NCI-H774 (cell line): Measurements from ENCODE around the gene GRM4.

Experiments
- DNase-seq: peaks from one replicate; lab custom pipeline; 2025; lab: John Stamatoyannopoulos, UW

The GRM4 gene

DNA sequence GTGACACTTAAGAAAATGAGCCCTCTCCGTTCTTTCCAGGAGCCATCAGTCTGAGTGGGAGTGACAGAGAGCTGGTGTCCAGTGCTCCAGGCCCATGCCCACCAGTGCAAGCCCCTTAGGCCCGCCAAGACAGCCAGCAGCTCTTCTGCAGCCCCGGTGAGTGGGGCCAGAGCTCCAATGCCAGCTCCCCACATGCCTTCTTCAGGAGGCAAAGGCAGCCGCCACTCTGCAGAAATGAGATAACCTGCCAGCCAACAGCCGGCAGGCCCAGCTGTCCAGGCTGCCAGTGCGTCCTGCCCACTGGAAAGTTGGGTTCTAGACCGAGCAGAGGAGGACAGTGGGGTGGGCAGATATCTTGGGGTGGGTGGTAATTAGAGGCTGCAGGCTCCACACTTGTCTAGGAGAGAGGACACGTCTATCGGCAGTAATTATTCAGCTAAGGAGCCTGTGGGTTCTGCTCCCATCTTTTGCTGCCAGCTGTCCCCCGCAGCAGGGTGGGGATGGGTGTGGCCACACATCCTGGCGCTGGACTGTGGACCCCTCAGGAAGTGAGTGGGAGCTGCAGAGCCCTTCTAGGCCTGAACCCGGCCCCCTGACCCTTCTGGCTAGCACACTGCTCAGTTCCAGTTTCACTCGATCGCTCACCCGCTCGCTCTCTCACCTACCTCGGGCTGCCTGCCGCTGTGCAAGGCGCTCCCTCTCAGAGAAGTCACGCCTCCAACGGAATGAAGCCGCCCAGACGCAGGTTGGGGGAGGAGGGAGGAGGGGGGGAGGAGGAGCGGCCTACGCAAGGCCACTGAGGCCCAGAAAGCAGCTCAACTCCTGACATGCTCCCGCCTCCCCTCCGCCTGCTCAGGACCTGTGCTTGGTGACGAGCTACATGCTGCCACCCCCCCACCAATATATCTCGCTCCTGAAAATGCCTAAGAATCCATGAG lies 3.6 kb downstream of the GRM4 start:
- no peak for DNase-seq

DNA sequence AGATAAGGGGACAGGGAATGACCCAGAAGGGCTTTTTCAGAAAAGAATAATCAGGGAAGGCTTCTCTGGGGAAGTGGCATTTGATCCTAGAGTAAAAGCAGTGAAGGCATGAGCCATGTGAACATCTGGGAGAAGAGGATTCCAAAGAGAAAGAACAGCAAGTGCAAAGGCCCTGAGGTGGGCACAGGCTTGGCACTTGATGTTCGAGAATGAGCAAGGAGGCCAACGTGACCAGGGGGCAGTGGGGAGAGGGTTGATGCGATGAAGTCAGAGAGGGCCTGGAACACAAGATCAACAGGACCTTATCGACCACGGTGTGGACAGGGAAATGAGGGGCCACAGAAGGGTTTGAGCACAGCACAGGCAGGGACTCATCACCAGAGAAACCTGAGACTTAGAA lies 5.8 kb downstream of the GRM4 start:
- no peak for DNase-seq

DNA sequence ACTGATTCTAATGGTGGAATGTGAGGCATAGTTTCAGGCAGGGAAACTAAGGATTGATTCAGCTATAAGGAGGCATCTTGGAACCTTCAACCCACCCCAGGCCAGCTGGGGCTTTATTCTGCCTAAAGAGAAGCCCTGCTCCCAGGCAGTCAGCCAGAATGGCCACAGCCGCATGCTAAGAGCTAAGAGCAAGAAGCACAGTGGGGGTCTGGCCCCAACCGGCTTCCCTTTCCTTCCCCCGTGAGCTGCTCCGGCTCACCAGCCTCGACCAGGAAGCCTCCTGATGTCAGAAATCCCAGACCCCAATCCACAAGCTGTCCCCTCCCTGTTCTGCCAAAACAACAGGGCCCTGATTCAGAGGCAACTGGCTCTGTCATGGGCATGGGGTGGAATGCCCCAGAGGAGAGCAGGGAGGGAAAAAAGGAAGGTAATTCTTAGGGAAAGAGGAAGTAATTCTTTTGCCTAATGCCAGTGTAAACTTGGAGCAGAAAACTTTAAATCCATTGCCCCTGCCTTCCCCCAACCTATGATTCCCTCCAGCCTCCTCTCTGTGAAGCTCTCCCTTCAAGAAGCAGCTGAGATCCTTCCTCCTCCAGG lies 6.9 kb downstream of the GRM4 start:
- DNase-seq, result no peak

DNA sequence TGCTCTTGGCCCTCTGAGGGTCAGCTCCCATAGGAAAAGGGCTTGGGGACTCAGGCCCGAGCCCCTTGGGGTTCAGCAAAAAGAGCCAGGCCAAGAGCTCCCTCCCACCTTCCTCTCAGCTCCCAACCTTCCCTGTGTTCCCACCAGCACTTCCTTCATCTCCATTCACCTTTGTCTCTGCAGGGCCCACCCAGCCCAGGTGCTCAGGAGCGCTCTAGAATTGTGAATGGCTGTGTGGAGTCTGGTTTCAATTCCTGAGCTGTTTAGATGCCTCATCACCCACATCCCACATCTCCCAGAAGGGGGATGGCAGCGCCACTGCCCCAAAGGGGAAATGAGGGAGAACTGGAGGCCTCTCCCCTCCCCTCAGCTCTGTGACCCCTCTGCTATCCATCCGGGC lies 7.7 kb downstream of the GRM4 start:
- no peak for DNase-seq

DNA sequence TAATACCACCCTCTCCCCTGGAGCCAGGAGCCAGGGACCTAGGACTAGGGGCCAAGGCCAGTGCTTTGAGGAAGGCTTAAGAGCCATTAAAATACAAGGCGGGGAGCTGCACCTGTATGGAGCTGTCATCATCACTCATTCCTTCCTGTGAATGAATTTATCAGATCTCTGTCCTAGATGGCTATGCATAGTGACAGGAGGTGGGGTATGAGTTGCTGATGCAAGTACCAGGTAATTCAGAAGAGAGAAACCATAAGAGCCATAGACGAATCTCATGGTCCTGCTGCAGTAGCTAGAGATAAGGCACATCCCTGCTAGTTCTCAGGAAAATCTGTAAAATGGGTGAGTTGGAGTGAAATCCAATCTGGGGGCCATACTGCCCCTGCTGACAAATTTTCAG lies 10.3 kb downstream of the GRM4 start:
- DNase-seq, result no peak

DNA sequence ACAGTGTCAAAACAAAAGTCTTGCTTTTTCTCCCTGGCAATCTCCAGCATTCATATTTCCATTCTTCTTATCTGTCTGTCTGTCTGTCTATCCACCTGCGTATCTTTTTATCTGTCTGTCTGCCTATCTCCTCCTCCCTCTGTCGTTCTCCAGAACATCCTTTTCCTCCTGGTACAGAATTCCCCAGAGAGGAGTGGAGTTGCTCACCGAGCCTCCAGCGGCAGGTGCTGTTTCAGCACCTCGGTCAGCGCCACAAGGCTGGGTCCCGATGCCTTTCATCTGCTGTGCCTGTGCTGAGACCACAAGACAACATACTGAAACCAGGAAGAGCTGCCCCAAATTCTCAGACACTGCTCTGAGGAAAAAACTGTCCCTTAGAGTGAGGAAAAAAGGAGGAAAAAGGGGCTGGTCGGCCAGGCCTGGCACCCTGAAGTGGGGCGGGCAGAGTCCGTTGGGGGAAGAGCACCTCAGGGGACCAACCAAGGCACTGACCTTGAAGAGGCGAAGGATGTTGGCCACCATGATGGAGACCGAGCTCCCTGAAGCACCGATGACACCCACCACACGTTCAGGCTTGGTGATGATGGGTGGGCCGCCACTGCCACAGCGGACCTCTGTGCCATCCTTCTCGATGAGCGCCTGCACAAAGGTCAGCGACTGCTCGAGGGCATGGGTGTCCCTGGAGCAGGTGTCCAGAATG lies 13.3 kb downstream of the GRM4 start:
- no peak for DNase-seq

DNA sequence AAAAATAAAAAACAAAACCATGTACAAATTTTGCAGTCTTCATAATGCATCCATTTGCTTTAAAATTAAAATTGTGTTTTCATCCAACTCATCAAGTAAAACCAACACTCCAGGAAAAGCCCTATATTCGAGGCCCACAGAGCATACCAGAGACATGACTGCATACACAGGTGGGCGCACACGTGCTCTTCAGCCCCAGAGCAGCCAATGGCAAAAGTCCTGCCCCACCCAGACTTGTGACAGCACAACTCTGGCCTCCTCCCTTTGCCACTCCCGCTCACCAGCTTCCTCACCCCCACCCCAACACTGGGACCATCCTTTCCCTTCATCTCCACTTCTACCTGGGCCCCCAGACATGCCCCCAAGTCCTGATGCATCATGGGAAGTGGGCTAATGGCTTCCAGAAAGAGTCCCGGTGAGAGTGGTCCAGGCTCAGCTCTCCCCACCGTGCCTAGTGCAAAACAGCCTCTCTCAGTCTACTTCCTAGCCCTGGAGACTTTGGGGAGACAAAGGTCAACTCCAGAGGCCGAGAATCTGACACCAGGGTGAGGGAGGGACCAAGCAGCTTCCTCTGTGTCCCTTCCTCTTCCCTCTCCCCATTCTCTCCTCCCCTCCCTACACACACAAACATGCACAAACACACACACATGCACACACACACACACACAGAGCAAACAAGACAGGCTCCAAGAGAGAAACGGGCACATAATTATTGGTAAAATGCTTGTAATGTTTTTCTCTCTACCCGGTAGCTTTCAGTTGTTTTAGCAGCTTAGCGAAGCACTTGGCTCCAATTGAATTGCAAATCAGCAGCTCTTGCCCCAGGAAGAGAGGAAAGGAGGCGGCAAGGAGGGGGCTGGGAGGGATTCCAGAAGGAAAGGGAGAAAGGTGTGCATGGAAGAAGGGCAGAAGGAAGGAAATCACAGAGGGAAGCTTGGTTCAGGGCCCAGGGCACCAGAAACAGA lies 14.3 kb downstream of the GRM4 start:
- no peak for DNase-seq

DNA sequence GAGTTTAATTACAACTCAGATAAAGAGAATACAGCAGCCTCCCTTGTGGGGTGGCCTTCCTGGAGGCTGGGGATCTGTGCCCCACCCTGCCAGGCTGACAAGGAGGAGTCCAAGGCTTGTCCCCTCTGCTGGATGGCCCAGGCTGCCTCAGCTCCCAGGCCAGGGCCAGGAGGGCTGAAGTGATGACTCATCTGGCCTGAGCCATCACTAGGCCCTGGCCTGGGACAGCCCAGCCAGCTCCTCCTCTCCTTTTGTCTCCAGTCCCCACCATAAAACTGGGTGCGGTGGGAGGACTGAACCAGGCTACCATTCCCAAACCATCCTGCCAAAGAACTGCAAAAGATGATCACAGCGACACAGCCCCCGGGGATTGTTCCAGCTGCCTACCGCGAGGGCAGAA lies 15.0 kb downstream of the GRM4 start:
- DNase-seq, result no peak

DNA sequence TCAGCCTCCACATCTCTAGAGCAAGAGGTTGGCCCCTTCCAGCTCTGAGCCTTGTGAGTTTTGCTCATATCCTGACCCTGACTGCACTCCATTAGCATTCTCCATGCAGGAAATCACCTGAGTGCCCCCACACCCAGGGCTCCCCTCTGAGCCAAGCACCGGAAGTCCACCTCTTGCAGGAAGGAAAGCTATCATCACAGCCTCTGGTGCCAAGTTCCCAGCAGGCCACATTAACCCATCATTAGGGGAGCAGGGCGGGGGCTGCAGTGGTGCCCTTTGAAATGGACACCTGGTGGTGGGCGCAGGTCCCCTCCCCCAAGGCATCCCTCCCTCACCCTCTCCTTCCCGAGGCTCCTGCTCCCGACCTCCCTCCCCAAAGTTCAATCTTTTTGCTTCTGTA lies 16.1 kb downstream of the GRM4 start:
- DNase-seq, result no peak

DNA sequence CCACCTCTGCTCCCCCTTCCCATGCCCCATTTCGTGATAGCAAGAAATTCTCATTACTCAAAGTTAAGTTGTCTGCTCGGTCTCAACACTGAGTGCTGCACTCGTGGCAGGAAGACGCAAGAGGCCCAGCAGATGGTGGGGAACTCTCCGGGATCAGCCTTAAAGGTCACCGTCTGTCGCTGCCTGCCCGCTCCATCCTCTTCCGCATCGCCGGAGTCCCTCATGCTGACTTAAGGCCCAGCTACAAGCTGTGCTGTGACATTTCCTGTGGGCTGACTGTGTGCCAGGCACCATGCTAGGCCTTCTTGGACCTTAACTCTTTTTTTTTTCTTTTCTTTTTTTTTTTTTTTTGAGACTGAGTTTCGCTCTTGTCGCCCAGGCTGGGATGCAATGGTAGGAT lies 17.8 kb downstream of the GRM4 start:
- DNase-seq, result no peak

DNA sequence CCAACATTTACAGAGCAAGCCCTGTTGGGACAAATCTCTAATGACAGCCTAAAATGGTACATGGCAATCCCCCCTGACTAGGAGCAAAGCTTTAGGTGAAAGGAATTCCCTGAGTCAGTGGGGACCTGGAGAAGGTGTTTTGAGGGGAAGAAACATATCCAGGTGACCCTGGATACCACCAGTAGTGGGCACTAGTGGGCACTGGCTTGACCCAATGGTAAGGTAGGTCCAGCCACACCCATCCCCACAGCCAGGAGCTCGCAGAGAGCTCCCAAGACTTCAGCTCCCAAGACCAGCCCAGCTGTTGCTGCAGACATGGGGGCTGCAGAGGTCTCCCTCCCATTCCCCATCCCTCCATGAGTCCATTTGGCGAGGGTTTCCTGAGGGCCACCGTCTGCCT lies 19.5 kb downstream of the GRM4 start:
- no peak for DNase-seq

DNA sequence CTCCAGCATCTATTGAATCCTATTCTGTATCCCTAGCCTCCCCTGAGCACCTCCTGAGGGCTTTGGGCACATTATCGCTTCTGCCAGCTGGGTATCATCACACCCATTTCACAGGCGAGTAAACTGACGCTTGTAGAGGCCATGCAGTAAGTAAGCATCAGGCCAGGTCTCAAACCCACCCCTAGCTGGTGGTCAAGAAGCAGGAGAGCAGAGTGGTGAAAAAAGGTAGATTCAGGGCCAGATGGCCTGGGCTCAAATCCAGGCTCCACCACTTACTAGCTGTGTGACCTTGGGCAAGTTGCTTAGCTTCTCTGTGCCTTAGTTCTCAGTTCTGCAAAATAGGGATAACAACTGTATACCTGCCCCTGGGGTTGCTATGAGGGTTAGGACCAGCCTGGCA lies 19.9 kb downstream of the GRM4 start:
- no peak for DNase-seq

DNA sequence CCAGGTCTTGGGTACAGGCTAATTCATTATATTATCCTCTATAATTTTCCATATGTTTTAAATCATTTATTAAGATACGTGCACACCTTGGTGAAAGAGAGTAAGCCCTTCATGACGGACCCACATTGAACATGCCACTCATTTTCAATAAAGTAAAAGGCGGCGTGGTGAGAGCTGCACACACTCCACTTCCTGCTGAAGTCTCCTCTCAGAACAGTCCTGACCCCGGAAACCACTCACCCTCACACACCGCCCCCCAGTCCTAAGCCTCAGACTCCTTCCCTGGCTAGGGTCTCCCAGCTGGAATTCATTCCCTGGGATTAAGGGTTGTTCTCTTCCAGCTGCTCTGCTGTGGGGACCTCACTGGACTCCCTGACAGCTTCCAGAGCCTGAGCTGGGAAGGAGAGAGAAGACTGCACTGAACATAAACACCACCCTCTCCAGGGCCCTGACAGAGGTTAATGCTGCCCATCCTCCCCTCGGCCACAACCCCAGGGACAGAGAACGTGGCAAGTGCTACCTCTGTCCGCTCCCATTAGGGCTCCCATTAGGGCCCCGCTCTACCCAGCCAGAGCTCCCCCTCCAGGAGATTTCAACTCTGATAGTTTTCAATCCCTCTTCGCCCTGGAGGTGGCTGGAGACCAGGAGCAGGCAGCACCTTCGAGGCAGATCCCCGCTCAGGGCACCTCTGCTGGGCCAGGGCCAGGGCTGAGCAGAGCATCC lies 24.8 kb downstream of the GRM4 start:
- no peak for DNase-seq

DNA sequence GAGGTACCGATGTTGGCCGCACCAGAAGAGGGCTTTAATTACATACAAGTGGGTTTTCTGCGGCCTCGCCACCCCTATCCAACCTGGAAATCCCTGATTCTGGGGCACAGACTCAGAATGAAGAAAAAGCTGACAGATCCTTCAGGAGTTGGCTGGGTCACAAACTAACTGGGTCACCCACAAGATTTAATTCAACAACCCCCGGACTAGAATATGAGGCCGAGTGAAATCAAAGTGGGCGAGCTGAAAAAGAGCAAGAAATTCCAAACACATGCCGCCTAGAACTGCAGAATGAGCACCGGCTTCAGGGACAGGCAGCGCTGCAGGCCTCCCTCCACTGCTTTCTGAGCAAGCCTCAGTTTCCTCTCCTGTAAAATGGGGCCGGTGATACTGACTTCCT lies 30.0 kb downstream of the GRM4 start:
- DNase-seq, result no peak

DNA sequence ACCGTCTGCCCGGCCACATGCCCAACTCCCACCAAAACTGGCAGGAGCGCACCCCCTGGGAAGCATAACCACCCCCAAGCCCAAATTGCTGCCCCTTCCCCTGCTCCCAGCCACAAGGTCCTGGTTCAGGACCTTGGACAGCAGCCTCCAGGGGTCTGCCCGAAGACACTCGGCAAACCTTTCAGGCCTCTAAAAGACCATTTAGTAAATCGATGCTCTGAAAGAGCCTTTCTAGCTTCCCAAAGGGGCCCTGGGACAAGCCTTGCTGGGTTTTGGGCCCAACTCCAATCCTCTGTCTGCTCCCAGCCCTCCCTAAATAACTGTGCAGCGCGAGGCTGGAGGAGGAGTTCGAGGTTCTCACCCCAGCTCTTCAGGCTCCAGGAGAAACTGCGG lies 30.5 kb downstream of the GRM4 start:
- no peak for DNase-seq

DNA sequence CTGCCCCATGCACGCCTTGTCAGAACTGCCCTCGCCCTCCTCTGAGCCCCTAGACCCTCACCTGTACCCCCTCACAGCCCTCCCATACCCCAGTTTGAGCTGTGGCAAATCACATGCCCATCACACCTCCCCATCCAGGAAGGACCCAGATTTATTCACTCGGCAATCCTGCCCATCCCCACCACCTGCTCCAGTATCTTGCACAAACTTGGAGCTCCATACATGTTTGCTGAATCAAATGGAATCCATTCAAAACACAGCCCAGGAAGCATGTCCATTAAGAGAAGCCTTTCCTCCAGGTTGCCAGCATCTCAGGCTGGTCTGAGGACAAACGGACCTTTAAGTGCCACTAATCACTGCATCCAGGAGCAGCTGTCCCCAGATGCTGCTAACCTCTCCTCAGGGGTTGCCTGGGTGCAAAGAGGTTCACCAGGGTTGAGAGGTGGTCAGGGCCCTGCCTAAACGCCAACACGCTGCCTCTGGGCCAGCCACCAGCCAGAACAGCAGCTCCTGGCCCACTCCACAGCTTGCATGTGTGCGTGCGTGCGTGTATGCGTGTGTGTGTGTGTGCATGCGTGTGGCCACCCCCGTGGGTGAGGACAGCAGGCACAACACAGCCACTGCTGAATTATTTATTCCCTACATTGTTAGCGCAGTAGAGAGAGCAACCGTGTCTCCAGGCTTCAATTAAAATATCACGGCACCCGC lies 31.0 kb downstream of the GRM4 start:
- DNase-seq, result no peak

DNA sequence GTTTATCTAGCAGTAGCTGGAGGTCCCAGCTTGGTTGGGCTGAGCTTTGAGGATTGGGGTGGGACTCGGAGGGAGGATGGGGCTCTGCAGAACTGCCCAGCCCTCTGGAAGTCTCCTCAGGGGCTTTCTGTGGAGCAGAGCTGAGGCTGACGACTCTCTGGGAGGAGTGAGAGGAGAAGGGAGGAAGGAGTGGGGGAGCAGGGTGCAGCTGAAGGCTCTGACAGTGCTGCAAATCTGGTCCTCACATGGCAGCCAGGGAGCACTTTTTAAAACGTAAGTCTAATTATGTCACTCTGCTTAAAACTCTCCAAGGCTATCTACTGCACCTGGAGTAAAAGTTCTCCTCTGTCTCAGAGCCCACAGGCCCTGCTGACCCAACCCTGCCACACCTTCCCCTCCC lies 32.4 kb downstream of the GRM4 start:
- DNase-seq, result no peak

DNA sequence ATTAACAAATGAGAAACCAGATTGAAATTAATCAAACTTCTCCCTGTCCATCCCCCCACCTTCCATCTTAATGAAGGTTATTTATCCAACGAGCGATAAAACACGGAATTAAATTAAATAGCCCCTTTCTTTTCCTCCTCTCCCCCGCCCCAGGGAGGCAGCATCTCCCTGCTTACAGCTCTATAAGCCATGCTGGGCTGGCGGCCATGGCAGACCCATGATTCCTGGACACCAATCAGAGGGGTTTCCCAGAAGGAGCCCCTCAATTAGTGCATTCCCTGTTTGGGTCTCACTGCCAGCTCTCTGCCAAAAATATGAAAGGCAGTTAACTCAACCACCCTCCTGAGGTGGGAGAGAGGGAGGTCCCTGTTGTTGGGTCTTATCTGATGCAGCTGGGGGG lies 33.8 kb downstream of the GRM4 start:
- DNase-seq, result no peak

DNA sequence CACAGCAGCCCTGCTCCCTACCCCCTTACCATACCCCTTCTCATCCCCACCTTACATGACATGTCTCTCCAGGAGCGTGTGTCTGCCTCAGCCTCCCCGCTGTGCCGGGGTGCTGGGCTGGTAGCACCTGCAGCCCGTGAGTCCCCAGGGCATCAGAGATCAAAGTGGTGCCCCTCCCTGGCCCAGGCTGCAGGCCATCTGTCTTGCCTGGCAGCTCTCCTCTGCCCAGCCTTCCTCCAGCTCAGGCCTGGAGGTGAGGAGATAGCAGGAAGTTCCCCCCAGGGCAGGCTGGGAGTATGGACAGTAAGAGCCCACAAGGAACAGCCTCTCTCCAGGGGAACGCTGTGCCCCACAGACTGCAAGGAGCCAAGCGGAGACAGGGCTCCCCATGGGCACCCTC lies 35.3 kb downstream of the GRM4 start:
- no peak for DNase-seq

DNA sequence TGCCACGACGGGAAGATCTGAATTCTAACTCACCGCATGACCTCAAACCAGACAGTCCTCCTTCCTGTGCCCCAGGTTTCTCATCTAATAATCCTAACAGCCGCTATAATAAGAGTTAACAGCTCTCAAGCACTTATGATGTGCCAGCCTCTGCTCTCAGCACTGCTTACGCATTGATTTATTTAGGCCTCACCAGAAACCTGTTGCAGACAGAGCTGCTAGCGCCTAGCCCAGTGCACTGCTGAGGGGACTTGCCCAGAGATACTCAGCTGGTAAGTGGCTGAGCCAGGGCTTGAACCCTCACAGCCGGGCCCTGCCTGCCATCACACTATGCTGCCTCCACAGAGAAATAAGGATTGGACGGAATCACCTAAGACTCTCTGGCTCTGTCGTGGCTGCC lies 37.7 kb downstream of the GRM4 start:
- no peak for DNase-seq

DNA sequence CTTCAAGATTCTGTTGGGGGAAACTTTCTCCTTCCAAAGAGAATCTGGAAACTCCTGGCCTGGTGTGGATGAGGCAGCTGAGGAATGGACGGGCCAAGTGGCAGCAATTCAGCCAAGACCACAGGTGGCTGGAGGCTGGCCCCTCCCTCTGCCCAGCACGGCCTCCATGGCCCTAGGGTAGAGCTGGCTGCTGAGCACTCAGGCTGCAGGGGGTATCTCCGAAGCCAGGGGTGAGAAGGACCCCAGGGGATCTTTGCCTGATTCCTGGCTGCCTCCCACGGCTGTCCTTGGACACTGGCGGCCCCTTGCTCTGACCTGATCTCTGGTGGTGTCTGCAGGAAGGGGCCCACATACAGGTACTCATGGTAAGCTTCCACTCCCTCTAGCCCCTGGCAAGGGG lies 39.0 kb downstream of the GRM4 start:
- DNase-seq, result no peak
